ENCODE measurements around the gene TLR9. TPM values are rescaled to one million over a fixed set of nuclear protein-coding genes. Genes with fewer than 3 reads are reported as not detected.

TLR9 gene
- total and polyA plus RNA-seq, 9 of the 15 experiments (the other 6 are each of a cell fraction or from before 2014, with no cell fraction given) = not detected

DNA sequence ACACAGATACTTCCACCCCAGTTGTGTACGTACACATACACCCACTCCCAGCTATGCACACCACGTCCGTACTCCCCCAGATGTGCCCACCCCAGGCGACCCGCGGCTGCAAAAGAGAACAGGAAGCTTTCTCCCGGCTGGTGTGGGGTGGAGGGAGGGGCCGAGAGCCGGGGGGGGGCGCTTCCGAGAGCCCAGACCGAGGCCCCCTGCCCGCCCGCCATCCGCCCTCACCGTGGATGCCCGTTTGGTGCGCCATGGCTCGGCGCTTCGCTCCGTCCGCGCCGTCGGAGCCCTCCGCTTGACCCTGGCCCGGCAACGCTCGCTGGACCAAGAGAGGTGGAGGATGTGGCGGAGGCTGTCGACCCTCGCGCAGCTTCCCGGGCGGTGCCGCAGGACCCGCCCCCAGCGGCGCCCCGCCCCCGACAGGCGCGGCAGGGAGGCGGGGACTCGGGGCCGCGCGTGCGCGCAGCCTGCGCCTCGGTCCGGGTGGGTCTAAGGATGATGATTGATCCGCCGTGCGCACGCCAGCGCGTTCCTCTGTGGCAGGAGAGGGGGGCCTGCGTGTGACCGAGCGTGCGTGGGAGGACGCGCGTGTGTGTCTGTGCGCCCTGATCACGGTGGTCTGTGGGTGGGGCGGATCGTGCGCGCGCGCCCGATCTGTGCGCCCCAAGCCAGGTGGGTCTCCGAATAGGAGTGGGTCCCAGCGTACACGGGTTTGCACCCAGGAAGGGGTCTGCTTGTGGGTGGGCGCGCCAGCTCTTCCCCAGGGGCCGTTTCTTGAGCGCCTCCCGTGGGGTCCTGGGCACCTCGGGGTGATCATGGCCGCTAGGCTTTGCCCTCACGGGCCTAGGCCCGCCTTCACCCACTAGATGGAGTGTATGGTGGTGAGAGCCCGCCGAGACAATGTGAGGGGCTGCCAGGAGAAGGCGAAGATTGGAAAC is 13.6 kb upstream of the TLR9 start, which contains the start of gene TWF2 (continued):
- 0 out of 2 replicates have a peak, but pooled peaks have one; percentile 6 for TF ChIP-seq ZNF589 (CRISPR knock-in tag; IDR thresholded peaks at IDR 0.05; ENCODE audit: low read depth)
- no peak for TF ChIP-seq TEAD4 (IDR thresholded peaks at IDR 0.05; ENCODE audit: low read length)
- TF ChIP-seq TEAD4 (CRISPR knock-in tag; IDR thresholded peaks at IDR 0.05; ENCODE audit: borderline replicate concordance) = no peak
- TF ChIP-seq ATF7 (IDR thresholded peaks at IDR 0.05) = peak; percentile 40; the same call in 1 of the 2 replicates
- 0 out of 2 replicates have a peak, but pooled peaks have one; percentile 6 for TF ChIP-seq CREM (IDR thresholded peaks at IDR 0.05; ENCODE audit: low read depth)
- TF ChIP-seq FIP1L1 (IDR thresholded peaks at IDR 0.05; ENCODE audit: low read depth, low read length, poor library complexity, severe bottlenecking) = peak; percentile 27
- TF ChIP-seq PRDM10 (IDR thresholded peaks at IDR 0.05; ENCODE audit: partially characterized antibody) = no peak
- TF ChIP-seq JUND (IDR thresholded peaks at IDR 0.05; ENCODE audit: borderline replicate concordance, low read depth, low read length) = peak; percentile 15; the same call in 1 of the 2 replicates
- TF ChIP-seq JUND (tag; IDR thresholded peaks at IDR 0.05; ENCODE audit: borderline replicate concordance, low read depth, low read length) = no peak
- TF ChIP-seq, protein P1, sequence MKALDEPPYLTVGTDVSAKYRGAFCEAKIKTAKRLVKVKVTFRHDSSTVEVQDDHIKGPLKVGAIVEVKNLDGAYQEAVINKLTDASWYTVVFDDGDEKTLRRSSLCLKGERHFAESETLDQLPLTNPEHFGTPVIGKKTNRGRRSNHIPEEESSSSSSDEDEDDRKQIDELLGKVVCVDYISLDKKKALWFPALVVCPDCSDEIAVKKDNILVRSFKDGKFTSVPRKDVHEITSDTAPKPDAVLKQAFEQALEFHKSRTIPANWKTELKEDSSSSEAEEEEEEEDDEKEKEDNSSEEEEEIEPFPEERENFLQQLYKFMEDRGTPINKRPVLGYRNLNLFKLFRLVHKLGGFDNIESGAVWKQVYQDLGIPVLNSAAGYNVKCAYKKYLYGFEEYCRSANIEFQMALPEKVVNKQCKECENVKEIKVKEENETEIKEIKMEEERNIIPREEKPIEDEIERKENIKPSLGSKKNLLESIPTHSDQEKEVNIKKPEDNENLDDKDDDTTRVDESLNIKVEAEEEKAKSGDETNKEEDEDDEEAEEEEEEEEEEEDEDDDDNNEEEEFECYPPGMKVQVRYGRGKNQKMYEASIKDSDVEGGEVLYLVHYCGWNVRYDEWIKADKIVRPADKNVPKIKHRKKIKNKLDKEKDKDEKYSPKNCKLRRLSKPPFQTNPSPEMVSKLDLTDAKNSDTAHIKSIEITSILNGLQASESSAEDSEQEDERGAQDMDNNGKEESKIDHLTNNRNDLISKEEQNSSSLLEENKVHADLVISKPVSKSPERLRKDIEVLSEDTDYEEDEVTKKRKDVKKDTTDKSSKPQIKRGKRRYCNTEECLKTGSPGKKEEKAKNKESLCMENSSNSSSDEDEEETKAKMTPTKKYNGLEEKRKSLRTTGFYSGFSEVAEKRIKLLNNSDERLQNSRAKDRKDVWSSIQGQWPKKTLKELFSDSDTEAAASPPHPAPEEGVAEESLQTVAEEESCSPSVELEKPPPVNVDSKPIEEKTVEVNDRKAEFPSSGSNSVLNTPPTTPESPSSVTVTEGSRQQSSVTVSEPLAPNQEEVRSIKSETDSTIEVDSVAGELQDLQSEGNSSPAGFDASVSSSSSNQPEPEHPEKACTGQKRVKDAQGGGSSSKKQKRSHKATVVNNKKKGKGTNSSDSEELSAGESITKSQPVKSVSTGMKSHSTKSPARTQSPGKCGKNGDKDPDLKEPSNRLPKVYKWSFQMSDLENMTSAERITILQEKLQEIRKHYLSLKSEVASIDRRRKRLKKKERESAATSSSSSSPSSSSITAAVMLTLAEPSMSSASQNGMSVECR (CRISPR knock-in tag; IDR thresholded peaks at IDR 0.05) = peak; percentile 40; the same call in 1 of the 2 replicates
- TF ChIP-seq, protein P2, sequence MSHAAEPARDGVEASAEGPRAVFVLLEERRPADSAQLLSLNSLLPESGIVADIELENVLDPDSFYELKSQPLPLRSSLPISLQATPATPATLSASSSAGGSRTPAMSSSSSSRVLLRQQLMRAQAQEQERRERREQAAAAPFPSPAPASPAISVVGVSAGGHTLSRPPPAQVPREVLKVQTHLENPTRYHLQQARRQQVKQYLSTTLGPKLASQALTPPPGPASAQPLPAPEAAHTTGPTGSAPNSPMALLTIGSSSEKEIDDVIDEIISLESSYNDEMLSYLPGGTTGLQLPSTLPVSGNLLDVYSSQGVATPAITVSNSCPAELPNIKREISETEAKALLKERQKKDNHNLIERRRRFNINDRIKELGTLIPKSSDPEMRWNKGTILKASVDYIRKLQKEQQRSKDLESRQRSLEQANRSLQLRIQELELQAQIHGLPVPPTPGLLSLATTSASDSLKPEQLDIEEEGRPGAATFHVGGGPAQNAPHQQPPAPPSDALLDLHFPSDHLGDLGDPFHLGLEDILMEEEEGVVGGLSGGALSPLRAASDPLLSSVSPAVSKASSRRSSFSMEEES (CRISPR knock-in tag; IDR thresholded peaks at IDR 0.05) = no peak
- no peak for TF ChIP-seq PYGO2 (tag; IDR thresholded peaks at IDR 0.05)
- TF ChIP-seq HDAC6 (IDR thresholded peaks at IDR 0.05; ENCODE audit: low read depth, low read length) = no peak
- peak in 1 of 2 experiments; percentile 13; a peak in 2 of 4 replicates for TF ChIP-seq SIN3A (IDR thresholded peaks at IDR 0.05; ENCODE audit: borderline replicate concordance in 2 of 2, control insufficient read depth in 1 of 2, low read depth in 2 of 2, low read length in 2 of 2)
- peak; percentile 49 for TF ChIP-seq POLR2B (IDR thresholded peaks at IDR 0.05; ENCODE audit: low read depth, partially characterized antibody)
- TF ChIP-seq ZFX (CRISPR knock-in tag; IDR thresholded peaks at IDR 0.05) = peak; percentile 82

All from K562 (cell line).